GM18517 (cell line): ENCODE results near the gene SLC25A30.

Experiments
- ATAC-seq: cut with Tn5 transposase; IDR thresholded peaks from one replicate; pipeline ENCODE4 v1.9.1; 2021; ENCODE audit warnings: mild to moderate bottlenecking, moderate library complexity; ENCODE audit not compliant: unreplicated experiment

SLC25A30 gene, protein sequence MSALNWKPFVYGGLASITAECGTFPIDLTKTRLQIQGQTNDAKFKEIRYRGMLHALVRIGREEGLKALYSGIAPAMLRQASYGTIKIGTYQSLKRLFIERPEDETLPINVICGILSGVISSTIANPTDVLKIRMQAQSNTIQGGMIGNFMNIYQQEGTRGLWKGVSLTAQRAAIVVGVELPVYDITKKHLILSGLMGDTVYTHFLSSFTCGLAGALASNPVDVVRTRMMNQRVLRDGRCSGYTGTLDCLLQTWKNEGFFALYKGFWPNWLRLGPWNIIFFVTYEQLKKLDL

GRCh38 chr13:45417790-45418534 lies at the start of gene SLC25A30:
Gene SLC25A30 (minus strand): TSS chr13:45418373. CDS start chr13:45411425, 6,948 bp downstream.
- ATAC-seq = peak; percentile 87

DNA sequence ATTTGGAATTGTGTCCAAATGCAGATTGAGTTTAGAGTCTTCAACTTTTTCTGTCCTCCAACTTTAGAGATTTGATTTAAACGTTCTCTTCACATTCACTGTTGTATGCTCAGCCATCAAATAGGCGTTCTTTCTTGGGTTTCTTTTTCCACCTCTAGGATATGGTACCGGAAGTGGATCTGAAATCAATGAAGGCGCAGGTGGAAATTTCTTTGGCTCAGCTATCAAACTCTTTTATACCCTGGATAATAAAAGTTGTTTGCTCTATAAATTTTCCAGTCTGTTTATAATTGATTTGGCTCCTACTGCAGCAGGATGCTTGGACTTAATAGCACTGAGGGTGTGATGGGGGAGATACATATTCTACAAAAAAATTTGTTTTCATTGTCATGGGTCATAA lies 48.2 kb upstream of the SLC25A30 start:
- no peak for ATAC-seq

DNA sequence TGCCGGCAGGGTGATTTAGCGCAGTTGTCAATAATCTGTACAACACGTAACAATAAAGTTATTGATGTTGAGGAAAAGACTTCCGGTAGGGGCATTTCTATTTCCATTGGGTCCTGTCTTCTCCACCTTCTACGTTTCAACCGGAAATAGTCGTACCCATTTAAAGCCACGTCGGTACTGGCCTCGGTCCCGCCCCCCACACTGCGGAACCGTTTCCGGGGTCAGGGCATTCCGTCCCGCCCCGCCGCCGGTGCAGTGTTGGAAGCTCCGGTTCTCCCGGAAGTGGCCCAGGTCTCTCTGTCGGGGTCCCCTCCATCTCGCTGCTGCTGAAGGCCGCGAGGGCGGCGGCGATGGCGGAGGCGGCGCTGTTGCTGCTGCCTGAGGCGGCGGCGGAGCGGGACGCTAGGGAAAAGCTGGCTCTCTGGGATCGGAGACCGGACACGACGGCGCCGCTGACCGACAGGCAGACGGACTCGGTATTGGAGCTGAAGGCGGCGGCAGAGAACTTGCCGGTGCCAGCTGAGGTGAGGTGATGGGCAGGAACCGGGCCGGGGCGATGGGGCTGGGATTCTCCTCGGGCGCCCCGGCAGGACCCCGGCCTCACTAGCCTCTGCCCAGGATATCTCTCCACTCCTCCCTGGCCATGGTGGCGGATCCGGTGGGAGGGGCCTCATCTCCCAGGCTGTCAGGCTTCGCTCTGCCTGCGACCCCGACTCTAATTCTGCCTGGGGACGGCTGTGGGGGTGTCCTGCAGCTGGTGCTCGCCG lies 46.7 kb upstream of the SLC25A30 start, which contains the start of gene COG3:
COG3 (plus strand) TSS at position 253 of the 767 bp plus-strand sequence; CDS start at position 351, 98 bp downstream.
- peak; percentile 95 for ATAC-seq

DNA sequence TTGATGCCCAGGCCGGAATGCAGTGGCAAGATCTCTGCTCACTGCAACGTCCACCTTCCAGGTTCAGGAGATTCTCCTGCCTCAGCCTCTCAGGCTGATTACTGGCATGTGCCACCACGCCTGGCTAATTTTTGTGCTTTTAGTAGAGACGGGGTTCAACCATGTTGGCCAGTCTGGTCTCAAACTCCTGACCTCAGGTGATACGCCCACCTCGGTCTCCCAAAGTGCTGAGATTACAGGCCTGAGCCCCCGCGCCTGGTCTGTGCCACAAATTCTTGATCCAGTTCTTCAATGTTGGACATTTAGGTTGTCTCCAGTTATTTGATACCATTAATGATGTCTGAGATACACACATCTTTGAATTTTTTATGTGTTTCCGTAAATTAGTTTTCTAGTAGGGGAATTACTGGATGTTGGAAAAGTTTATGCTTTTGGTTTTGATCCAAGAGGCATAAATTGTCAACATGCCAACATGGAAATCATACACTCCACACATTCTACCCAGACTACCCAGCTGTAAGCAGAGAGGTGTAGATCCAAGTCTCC lies 46.0 kb upstream of the SLC25A30 start:
- no peak for ATAC-seq

DNA sequence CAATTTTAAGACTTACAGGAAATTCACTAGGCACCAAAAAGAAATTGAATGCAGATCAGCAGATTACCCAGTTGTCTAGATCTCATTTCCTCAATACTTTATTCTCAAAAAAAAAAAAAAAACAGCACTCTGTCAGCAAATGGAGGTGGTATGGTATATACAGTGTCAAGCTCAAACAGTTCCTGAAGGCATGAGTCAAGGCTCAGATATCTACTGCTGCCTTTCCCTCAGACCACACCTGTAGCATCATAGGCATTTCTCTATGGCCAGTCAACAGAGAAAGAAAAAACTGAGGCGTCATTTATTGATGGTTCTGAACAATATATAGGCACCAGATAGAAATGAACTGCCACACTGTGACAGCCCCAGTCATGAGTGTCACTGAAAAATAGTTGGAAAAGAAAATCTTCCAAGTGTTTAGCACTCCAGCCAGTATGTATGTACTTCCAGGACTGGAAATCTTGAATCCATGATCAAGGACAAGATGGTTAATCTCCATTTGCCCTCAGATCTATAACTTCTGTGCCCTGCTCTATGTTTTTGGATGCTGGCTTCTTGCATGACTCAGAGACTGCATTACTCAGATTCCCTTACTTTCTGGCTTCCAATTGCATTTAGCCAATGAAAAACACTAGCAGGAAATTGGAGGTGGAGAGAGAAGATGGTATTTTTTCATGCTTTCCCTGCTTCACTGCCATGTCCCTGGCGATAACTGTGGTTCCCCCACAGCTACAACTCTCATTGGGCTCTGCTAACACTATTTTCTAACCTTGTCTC lies 38.2 kb upstream of the SLC25A30 start:
- ATAC-seq = no peak

DNA sequence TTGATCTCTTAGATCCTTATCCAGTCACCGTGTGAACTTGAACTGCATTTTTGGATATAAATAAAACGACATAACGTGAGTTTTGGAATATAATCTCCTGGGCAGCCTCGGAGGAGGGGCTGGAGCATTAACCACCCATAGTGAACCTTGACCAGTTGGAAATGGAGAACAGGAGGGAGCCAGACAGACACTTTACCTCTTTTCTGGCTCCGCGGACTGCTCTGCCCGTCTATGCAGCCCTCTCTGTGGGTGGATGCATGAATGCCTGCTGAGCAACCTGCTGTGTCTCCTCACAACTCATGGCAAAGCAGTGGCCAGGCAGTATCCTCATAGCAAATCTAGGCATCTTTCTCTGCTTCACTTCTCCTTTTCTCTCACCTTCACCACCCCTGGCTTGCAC lies 36.0 kb upstream of the SLC25A30 start:
- no peak for ATAC-seq

- no peak for ATAC-seq
Measured at GRCh38 chr13:45451282-45451681, 33.1 kb upstream of the SLC25A30 start.

- ATAC-seq = no peak
Measured at GRCh38 chr13:45448965-45449559, 30.9 kb upstream of the SLC25A30 start.

DNA sequence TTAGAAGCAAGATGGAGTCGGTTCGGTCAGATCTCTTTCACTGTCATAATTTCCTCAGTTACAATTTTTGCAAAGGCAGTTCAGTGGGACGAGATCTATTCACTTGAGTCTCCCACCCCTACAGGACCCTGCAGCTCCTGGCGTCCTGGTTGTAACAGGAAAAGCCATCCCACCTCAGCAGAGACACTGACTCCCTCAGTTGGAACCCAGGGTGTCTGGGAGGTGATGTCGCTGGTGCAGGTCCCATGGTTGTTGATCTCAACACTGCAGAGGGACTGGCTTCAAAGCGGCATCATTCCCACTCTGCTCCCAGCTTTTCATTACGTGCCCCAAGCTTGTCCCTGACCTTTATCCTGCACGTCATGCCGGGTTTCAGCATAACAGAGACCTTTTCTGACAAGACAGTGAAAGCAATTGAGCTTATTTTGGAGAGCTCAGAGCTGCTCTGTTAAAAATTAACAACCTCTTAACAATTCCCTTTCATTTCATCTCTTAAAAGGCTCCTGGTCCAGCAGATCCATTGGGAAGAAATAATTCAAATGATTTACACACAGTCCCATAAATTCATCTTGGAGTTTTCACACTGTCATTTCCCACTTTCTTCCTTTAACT lies 29.0 kb upstream of the SLC25A30 start:
- no peak for ATAC-seq

GRCh38 chr13:45446181-45446580 lies 28.0 kb upstream of the SLC25A30 start:
- no peak for ATAC-seq

DNA sequence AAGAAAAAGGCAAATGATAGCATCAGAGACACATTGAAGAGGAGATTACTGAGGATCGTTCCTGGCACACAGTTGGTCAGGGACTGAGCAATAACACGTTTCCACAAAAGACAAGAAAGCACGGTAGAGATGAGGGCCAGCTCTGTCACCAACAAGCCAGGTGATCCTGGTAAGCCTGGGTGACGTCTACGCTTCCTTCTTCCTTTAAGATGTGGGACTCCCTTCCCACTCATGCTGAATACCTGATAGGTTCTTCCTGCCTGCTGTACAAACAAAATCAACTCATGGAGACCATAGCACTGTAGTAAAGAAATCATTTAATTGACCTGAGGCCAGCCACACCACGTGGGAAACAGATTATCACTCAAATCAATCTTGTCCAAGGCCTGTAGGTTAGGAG lies 26.9 kb upstream of the SLC25A30 start:
- no peak for ATAC-seq

DNA sequence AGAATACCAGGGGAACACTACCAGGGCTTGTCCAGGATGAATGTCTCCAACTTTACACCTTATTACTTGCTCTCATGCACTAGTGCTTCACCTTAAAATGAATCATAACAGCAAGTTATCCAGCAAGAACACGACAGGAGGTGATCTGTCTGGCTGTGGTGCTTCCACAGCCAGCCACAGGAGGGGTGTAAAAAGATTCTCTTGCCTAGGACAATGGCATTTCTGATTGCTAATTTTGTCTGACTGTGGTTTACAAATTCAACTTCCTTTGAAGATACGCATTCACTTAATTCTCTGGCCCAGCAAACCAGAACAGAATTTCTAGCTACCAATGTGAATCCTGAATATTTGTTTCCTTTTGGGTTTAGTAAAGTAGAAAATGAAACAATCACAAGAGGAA lies 23.5 kb upstream of the SLC25A30 start:
- ATAC-seq = no peak

- no peak for ATAC-seq
Measured at GRCh38 chr13:45439781-45440462, 21.7 kb upstream of the SLC25A30 start.

GRCh38 chr13:45439008-45439407 lies 20.8 kb upstream of the SLC25A30 start:
- no peak for ATAC-seq

GRCh38 chr13:45437947-45438346 lies 19.8 kb upstream of the SLC25A30 start:
- ATAC-seq = no peak

DNA sequence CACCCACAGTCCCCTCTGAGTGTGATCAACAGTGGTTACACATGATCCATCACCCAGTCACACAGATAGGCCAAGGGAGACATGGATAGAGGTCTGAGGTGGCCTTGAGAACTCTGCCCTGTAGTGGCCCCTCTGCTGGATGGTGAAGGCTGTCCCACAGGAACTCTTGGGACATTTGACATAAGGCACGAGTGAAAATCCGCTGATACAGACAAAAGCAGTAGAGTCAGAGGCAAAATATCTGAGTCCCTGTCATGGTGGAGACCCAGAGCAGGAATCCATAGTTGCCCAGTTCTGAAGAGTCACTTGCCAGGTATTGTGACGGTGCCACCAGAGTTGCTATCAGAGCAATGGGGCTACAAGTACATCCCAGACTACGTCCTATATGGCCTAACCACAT lies 18.8 kb upstream of the SLC25A30 start:
- no peak for ATAC-seq

DNA sequence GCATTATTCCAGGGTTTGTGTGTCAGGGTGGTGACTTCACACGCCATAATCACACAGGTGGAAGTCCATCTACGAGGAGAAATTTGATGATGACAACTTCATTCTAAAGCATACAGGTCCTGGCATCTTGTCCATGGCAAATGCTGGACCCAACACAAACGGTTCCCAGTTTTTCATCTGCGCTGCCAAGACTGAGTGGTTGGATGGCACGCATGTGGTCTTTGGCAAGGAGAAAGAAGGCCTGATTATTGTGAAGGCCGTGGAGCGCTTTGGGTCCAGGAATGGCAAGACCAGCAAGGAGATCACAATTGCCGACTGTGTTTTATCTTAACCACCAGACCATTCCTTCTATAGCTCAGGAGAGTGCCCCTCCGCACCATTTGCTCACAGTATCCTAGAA lies 18.2 kb upstream of the SLC25A30 start:
- no peak for ATAC-seq

DNA sequence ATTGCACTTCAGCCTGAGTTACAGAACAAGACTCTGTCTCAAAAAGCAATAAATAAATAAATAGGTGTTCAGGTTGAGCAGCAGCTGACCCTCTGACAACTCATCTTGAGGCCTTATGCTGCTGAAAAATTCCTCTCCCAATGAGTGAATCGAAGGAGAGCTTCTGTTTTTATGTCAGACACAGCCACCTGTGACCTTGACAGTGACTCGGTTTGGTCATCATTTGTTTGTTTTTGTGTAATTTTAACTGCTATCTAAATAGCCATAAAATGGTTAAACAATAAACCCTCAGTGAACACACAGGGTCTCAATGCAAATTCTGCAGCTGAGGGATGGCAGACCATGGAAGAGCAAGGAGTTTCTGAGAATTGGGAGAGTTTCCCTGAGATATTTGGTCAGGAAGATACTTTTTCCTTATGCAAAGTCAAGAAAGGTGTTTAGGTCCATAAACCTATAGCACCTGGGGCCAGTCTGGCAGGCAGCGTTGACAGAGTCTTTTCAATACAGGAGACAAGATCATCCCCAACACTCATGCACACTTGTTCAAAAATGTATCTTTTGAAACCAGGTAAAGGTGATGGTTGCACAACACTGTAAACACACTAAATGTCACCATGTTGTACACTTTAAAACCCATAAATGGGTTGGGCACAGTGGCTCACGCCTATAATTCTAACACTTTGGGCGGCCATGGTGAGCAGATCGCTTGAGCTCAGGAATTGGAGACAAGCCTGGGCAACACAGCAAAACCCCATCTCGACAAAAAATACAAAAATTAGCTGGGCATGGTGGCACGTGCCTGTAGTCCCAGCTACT lies 16.6 kb upstream of the SLC25A30 start:
- ATAC-seq = no peak
